ENCODE measurements around the gene RAB3D.
A peak's percentile ranks its signal among the peaks of the same experiment; 100 is the strongest.

- TF ChIP-seq ZNF207 (IDR thresholded peaks at IDR 0.05; ENCODE audit: borderline replicate concordance) (no peak), MXI1 (IDR thresholded peaks at IDR 0.05; ENCODE audit: low read depth, low read length) (no peak), CHD2 (IDR thresholded peaks at IDR 0.05; ENCODE audit: borderline replicate concordance, low read depth, low read length) (peak; percentile 35; the same call in 1 of the 2 replicates), EGR1 (IDR thresholded peaks at IDR 0.05; ENCODE audit: borderline replicate concordance in 1 of 2, low read depth in 2 of 2, low read length in 2 of 2) (no peak), YY1 (IDR thresholded peaks at IDR 0.05; ENCODE audit: low read depth, low read length) (peak; percentile 81), TARDBP (IDR thresholded peaks at IDR 0.05; ENCODE audit: borderline replicate concordance) (no peak), JUND (IDR thresholded peaks at IDR 0.05; ENCODE audit: low read depth, low read length) (no peak), POLR2A (IDR thresholded peaks at IDR 0.05; ENCODE audit: low read depth, low read length) (no peak), EZH2 (IDR thresholded peaks at IDR 0.05; ENCODE audit: borderline replicate concordance, control insufficient read depth, low read depth, low read length) (no peak), FOXM1 (IDR thresholded peaks at IDR 0.05; ENCODE audit: low read depth, low read length) (no peak), NR2C2 (IDR thresholded peaks at IDR 0.05; ENCODE audit: borderline replicate concordance, control insufficient read depth, insufficient read length, low read depth) (no peak)
These were observed 45.7 kb downstream of the RAB3D start for GRCh38 chr19:11293433-11294389.

Measured in GM12878 (cell line).